Endothelial cell of umbilical vein (primary cell): ENCODE data around the gene DEDD. TPM values are rescaled to one million over a fixed set of nuclear protein-coding genes. Genes with fewer than 3 reads are reported as not detected.

Source experiments
- BruUV-seq: library from RNA; stranded (reverse); fragments of 400-500 nt; replicated peaks from 2 replicates; lab custom pipeline; 2021; lab: Mats Ljungman, UMichigan
- CTCF ChIA-PET: fragments of 300-600, 350-600 bp; sonication (Branson Sonifier 250); formaldehyde crosslinking; loops from one replicate; lab custom pipeline; 2021; ENCODE audit warnings: antibody characterized with exemption, inconsistent platforms; lab: Charles Lee
- POLR2A ChIA-PET: fragments of 300-600, 350-600 bp; sonication (Branson Sonifier 250); formaldehyde crosslinking; loops from one replicate; lab custom pipeline; 2021; ENCODE audit warnings: antibody characterized with exemption, inconsistent platforms; lab: Charles Lee
- DNase-seq: peaks from one replicate; pipeline ENCODE4 v3.0.0-alpha.2; 2011; ENCODE audit warnings: low read depth, low spot score
- FAIRE-seq: peaks from 2 replicates; lab custom pipeline; 2011; peaks lifted over from hg19 to GRCh38; lab: Jason Lieb, UNC
- H2AFZ ChIP-seq: 2 replicates; pipeline ENCODE4 v1.6.0; 2012; ENCODE audit warnings: low read depth, low read length, control low read depth, inconsistent platforms
- H3K27ac ChIP-seq: 2 replicates; pipeline ENCODE4 v1.5.1; 2011; ENCODE audit warnings: low read depth, mild to moderate bottlenecking, control low read depth, low read length, moderate library complexity; ENCODE audit not compliant: insufficient read depth
- H3K27me3 ChIP-seq, 2 experiments: 2 replicates each; pipeline versions ENCODE4 v1.6.0 to v1.6.1; 2011; ENCODE audit warnings: low read length in 2 of 2, mixed read lengths in 1 of 2; ENCODE audit not compliant: control insufficient read depth in 2 of 2, insufficient read depth in 2 of 2
- H3K36me3 ChIP-seq, 2 experiments: 2 replicates in 1 of 2; 3 replicates in 1 of 2; pipeline ENCODE4 v1.5.1; 2011; ENCODE audit warnings: low read length in 2 of 2, mild to moderate bottlenecking in 1 of 2, moderate library complexity in 1 of 2; ENCODE audit not compliant: control insufficient read depth in 2 of 2, insufficient read depth in 2 of 2; ENCODE audit errors: extremely low read depth in 1 of 2
- H3K4me1 ChIP-seq: 3 replicates; pipeline ENCODE4 v1.5.1; 2011; ENCODE audit warnings: mild to moderate bottlenecking, low read length; ENCODE audit not compliant: control insufficient read depth, insufficient read depth; ENCODE audit errors: extremely low read depth
- H3K4me2 ChIP-seq: 2 replicates; pipeline ENCODE4 v1.6.1; 2011; ENCODE audit warnings: low read length, control low read depth, mixed read lengths; ENCODE audit not compliant: insufficient read depth
- H3K4me3 ChIP-seq, 3 experiments: fragments of 200-600 bp in 1 of 3; sonication (generic), shearing (Covaris generic) in 1 of 3; replicated peaks in 1 of 3; 2 replicates each; pipeline ENCODE4 v1.5.1; 2011 to 2016; ENCODE audit warnings: control low read depth in 3 of 3, low read length in 3 of 3, mild to moderate bottlenecking in 2 of 3, inconsistent platforms in 1 of 3, low read depth in 1 of 3, moderate library complexity in 1 of 3; ENCODE audit not compliant: insufficient read depth in 1 of 3
- H3K79me2 ChIP-seq: 2 replicates; pipeline ENCODE4 v1.6.0; 2012; ENCODE audit warnings: low read length, inconsistent platforms; ENCODE audit not compliant: control insufficient read depth, insufficient read depth
- H3K9ac ChIP-seq: replicated peaks from 2 replicates; pipeline ENCODE3; 2011; ENCODE audit warnings: low read length, control low read depth; ENCODE audit not compliant: insufficient read depth; ENCODE audit errors: extremely low read depth
- H3K9me1 ChIP-seq: replicated peaks from 3 replicates; pipeline ENCODE4 v1.6.0; 2011; ENCODE audit warnings: mild to moderate bottlenecking, low read length; ENCODE audit not compliant: control insufficient read depth, insufficient read depth; ENCODE audit errors: extremely low read depth
- H3K9me3 ChIP-seq: replicated peaks from 2 replicates; pipeline ENCODE4 v1.5.1; 2012; ENCODE audit warnings: low read length, inconsistent platforms; ENCODE audit not compliant: control insufficient read depth, insufficient read depth
- H4K20me1 ChIP-seq: replicated peaks from 2 replicates; pipeline ENCODE3; 2011; ENCODE audit warnings: mild to moderate bottlenecking, low read length; ENCODE audit not compliant: control insufficient read depth, insufficient read depth; ENCODE audit errors: extremely low read depth
- EZH2 ChIP-seq: IDR thresholded peaks from 2 replicates; pipeline ENCODE4 v1.6.1; 2012; ENCODE audit warnings: borderline replicate concordance, low read depth, mild to moderate bottlenecking, moderate library complexity, low read length, inconsistent platforms; ENCODE audit not compliant: severe bottlenecking
- FOS ChIP-seq: IDR thresholded peaks from 2 replicates; pipeline ENCODE4 v1.6.1; 2011; ENCODE audit warnings: mild to moderate bottlenecking, low read length, moderate library complexity, borderline replicate concordance; ENCODE audit not compliant: insufficient read depth
- GATA2 ChIP-seq: IDR thresholded peaks from 2 replicates; pipeline ENCODE4 v1.7.0; 2011; ENCODE audit warnings: low read depth, mild to moderate bottlenecking, moderate library complexity, mixed read lengths, low read length; ENCODE audit not compliant: insufficient read length, insufficient read depth
- JUN ChIP-seq: IDR thresholded peaks from 2 replicates; pipeline ENCODE4 v1.6.1; 2011; ENCODE audit warnings: borderline replicate concordance, low read depth; ENCODE audit not compliant: insufficient read length, insufficient read depth
- MYC ChIP-seq: IDR thresholded peaks from one replicate; pipeline ENCODE4 v1.6.1; 2011; ENCODE audit warnings: mild to moderate bottlenecking, low read depth, low read length
- POLR2A ChIP-seq: IDR thresholded peaks from 2 replicates; pipeline ENCODE4 v1.6.1; 2012; ENCODE audit warnings: low read depth, mild to moderate bottlenecking, control low read depth, low read length
- POLR2AphosphoS5 ChIP-seq: IDR thresholded peaks from 2 replicates; pipeline ENCODE4 v1.6.1; 2012; ENCODE audit warnings: low read depth, mild to moderate bottlenecking, control low read depth, low read length, moderate library complexity; ENCODE audit not compliant: insufficient read depth
- dilution Hi-C: fragments of 300-500 bp; cut with MboI; formaldehyde crosslinking; loops from one replicate; pipeline ENCODE4 v1.15.0; 2019; ENCODE audit warnings: low sequenced_read_pairs; ENCODE audit not compliant: extremely low pct_ligation_motif_present
- intact Hi-C: fragments of 100-400 bp; cut with micrococcal nuclease; formaldehyde crosslinking; loops from one replicate; pipeline ENCODE4 v1.10.0; 2022
- polyA plus RNA-seq, 4 experiments: library from polyadenylated mRNA; depleted of rRNA in 3 of 4; stranded (reverse) in 3 of 4; unstranded in 1 of 4; fragments of >200 nt; gene quantifications; 2 replicates each; pipeline versions ENCODE4 v1.2.1 to v1.2.3, GENCODE V29; 2011 to 2012; ENCODE audit warnings: missing spikeins in 1 of 4
- total RNA-seq: library from RNA; stranded (reverse); gene quantifications from 2 replicates; pipeline ENCODE4 v1.2.3, GENCODE V29; 2021
- TF ChIP-seq, protein P1 (sequence below): IDR thresholded peaks from 2 replicates; pipeline ENCODE4 v1.6.1; 2011; ENCODE audit not compliant: insufficient read depth, insufficient read length
- TF ChIP-seq, protein P2 (sequence below), 2 donors: IDR thresholded peaks; 1 replicate in 1 of 2; 2 replicates in 1 of 2; pipeline ENCODE4 v1.5.1; 2011; ENCODE audit warnings: low read length in 2 of 2, mild to moderate bottlenecking in 2 of 2, moderate library complexity in 2 of 2, control low read depth in 1 of 2, inconsistent platforms in 1 of 2, low read depth in 1 of 2; ENCODE audit not compliant: insufficient read depth in 1 of 2; ENCODE audit errors: extremely low read depth in 1 of 2

The DEDD gene
- total and polyA plus RNA-seq, 2 donors (not counting 3 experiments of a cell fraction or from before 2014, with no cell fraction given): 50.2 to 78.3 TPM

DNA sequence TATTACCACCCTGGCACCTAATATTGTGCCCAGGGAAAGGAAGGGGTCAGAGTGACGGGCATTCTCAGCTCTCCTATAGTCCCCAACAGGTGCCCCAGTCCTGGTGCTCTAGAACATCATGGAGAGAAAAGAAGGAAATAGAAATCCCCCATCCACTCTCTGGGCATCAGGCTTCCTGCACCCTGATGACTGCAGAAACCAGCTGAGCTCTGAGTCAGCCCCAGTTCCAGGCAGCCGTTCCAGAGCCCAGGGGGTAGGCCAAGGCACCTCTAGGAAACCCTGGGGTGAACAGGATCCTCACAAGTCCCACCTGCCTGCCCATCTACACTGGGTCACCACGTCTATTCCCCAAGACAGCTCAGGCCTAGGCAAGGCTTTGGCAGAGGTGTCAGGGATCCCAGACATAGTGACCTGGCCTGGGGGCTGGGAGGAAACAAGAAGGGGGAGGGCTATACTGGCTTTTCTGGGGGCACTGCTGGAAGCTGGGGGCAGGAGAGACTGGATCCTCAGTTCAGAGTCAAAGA, 43.8 kb downstream of the DEDD start:
- DNase-seq (no peak), FAIRE-seq (no peak)
- ChIA-PET CTCF (interaction anchor here (0.7 to 2.1 kb wide), 3 partner anchors 9 to 91 kb away, joined by 3 to 6 read pairs (median 3); no protein-coding TSS in a partner anchor), POLR2A (no interaction called here)
- H3K9me1 ChIP-seq: no peaks in the 10 kb centered on the region
- H3K9ac ChIP-seq: no peak overlapping the region
- no peak overlapping the region for H2AFZ ChIP-seq
- H3K4me3 ChIP-seq: no peak overlapping the region
- H3K79me2 ChIP-seq: no peaks in the 10 kb centered on the region
- H4K20me1 ChIP-seq: no peaks in the 10 kb centered on the region
- H3K9me3 ChIP-seq: no peaks in the 10 kb centered on the region
- no peaks in the 10 kb centered on the region for H3K36me3 ChIP-seq
- H3K4me1 ChIP-seq: no peaks in the 10 kb centered on the region
- H3K4me2 ChIP-seq: no peak overlapping the region
- intact Hi-C loops (no loop called here), dilution Hi-C loops (no loop called here)
- BruUV-seq: no TSS peak
- H3K27me3 ChIP-seq: no peaks in the 10 kb centered on the region
- H3K27ac ChIP-seq: no peak overlapping the region
- TF ChIP-seq MYC (no peak), JUN (no peak), FOS (no peak), POLR2A (no peak), POLR2AphosphoS5 (no peak), GATA2 (no peak), EZH2 (no peak)
- TF ChIP-seq, protein P1, sequence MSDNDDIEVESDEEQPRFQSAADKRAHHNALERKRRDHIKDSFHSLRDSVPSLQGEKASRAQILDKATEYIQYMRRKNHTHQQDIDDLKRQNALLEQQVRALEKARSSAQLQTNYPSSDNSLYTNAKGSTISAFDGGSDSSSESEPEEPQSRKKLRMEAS: no peak
- TF ChIP-seq, protein P2, sequence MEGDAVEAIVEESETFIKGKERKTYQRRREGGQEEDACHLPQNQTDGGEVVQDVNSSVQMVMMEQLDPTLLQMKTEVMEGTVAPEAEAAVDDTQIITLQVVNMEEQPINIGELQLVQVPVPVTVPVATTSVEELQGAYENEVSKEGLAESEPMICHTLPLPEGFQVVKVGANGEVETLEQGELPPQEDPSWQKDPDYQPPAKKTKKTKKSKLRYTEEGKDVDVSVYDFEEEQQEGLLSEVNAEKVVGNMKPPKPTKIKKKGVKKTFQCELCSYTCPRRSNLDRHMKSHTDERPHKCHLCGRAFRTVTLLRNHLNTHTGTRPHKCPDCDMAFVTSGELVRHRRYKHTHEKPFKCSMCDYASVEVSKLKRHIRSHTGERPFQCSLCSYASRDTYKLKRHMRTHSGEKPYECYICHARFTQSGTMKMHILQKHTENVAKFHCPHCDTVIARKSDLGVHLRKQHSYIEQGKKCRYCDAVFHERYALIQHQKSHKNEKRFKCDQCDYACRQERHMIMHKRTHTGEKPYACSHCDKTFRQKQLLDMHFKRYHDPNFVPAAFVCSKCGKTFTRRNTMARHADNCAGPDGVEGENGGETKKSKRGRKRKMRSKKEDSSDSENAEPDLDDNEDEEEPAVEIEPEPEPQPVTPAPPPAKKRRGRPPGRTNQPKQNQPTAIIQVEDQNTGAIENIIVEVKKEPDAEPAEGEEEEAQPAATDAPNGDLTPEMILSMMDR (IDR thresholded peaks at IDR 0.05; ENCODE audit: extremely low read depth in 1 of 2, insufficient read depth in 1 of 2, low read depth in 1 of 2, low read length in 2 of 2): no peak
